ENCODE measurements around the gene SPON2.
A peak's percentile ranks its signal among the peaks of the same experiment; 100 is the strongest.

Gene SPON2

DNA sequence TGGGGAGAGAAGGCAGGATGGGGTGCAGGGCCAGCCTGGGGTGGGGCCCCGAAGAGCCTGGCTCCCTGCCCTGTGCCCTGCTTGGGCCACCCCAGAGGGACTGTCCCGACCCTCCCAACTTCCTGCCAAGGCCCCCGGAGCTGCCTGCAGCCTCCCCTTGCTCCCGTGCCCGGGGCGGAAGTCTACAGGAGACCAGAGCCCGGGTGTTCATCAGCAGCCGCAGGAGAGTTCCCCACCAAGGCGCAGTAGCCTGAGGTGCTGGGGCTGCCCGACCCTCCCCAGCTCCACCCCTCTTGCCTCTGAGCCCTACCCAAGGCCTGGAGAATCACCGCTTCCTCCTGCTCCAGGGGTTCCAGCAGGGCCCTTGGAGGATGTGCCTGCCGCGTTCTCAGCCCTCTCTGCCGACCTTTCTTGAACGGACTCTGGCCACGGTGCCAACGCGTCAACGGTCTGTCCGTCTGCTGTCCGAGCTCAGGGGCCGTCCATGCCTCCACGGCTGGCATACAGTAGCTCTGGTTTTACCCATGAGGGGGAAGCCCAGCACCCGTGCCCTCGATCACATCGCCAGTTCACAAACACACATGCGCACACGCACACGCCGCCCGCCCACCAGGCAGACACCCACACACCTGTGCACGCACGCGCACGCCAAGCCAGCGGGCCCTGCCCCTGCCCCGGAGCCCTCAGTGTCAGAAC is 36.0 kb upstream of the SPON2 start:
- no peak for DNase-seq

- DNase-seq = peak; percentile 60
These were observed 35.4 kb upstream of the SPON2 start for GRCh38 chr4:1207603-1208265.

- DNase-seq = no peak
These were observed 34.7 kb upstream of the SPON2 start for GRCh38 chr4:1207157-1207470.

GRCh38 chr4:1206299-1207156 is 34.1 kb upstream of the SPON2 start:
- DNase-seq = no peak

GRCh38 chr4:1205586-1206298 is 33.4 kb upstream of the SPON2 start:
- no peak for DNase-seq

DNA sequence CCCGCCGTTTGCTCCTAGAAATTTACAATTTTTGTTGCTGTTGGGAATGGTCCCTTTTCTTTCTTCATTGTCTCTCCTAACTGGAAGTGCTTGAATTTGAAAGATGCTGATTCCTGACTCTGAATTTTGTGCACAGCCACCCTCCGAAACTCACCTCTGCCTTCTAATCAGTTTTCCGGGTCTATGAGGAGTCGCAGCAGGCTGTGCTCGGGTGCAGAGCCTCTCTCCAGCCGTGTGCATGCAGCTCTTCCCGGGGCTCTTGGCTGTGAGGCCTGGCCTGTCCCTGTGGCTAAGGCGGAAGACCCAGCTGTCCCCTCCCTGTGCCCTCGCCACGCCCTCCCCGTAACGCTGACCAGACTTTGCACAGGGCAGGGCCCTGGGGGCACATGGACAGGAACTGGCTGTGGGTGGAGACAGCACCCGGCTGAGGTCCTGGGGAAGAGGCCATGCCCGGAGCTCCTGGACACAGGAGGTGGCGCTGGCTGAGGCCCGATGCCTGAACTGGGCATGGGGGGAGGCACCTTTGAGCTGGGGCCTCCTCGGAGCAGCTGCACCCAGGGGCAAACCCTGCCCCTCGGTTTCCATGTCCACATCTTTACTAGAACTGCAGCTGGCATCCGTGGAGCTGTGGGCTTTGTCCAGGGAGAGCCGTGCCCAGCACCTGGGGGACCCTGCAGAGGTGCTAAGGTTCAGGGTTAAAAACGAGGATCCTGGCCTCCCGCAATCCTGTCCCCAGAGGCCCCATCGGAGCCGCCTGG is 32.6 kb upstream of the SPON2 start:
- no peak for DNase-seq

DNA sequence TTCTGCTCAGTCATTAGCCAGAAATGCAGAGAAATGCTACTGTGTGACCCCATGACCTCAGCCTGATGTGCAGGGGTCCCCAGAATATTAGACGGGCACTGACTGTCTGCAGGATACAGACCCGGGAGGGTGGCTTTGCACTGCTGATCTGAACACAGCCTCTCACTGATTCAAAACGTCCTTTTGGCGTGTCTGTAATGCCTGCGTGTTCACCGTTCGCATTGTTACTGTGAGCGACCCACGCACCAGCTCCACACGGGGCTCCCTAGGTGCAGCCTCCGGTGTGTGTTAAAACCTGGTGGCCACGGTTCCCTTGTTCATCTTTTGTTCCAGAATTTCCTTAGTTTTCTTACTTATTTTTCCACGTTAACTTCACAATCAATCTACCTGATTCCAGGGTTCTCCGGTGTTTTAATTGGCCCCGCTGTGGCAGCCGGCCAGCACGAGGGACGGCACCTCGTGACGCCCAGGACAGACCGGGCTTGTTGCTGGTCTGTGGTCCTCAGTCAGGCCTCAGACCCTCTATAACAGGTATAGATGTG is 32.0 kb upstream of the SPON2 start:
- no peak for DNase-seq

DNA sequence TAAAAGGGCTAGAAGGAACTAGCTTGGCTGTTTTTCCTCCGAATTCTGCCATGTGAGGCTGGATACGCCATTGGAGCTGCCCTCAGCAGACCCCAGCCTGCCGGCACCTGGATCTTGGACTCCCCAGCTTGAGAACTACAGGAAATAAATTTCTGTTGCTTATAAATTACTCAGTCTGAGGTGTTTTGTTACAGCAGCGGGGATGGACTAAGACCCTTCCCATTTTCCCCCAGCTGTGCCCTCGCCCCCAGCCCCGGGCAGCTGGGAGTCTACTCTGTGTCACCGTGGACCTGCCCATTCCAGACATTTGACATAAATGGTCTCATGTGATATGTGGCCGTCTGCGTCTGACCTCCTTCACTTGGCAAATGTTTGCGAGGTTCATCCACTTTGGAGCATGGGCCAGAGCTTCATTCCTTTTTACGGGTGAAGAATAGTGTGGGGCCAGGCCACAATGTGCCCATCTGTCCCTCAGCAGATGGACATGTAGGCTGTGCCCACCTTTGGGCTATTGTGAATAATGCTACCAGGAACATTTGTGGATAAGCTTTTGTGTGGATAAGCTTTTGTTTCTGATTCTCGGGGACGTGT is 30.7 kb upstream of the SPON2 start:
- no peak for DNase-seq

GRCh38 chr4:1202526-1203011 is 30.2 kb upstream of the SPON2 start:
- no peak for DNase-seq

DNA sequence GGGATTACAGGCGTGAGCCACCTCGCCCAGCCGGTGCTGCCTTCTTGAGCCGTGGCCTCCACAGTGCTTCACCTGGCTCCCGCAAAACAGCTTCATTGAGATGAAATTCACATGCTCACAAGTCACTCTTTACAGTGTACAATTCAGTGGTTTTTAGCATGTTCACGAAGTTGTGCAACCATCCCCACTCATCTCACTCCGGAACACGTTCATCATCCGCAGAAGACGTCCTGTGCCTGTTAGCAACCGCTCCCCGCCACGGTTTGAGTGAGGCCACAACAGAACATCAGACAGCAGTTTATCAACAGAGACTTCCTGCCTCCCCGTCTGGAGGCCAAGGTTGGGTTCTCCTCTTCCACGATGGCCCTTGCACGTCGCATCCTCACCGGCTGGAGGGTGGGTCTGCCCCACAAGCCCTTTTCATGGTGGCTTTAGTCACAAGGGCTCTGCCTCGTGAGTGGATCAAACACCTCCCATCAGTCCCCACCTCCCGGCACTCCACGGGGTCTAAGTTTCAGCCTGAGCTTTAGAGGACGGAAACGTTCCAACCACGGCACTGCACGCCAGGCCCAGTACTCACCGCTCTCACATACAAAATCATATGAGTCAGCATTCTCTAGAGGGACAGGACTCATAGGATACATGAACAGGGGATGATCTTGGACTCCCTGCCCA is 29.6 kb upstream of the SPON2 start:
- no peak for DNase-seq

DNA sequence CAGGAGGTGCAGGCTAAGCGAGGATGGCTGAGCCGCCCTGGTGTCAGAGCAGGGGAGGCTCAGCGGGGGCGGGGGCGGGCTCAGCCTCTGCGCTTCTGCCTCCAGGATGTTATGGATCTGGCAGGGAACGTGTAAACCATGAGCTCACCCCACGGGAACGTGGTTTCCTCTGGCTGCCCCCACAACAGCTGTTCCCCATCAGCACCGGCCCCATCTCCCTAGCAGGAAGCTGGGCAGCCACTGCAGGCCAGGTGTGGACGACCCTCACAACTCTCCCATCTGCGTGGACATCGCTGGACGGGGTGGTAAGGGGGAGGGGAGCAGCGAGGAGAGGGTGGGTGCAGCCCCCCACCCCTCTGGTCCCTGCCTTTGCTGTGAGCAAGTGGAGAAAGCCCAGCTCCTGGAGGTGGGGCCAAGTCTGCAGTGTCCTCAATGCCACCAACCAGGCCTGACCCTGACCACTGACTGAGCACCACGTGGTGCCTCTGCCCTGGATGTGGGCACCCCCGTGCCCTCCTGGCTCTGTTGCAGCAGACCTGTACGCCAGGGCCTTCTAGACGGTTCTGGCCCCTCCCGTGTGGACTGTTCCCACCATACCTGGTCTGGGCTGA is 28.1 kb upstream of the SPON2 start:
- no peak for DNase-seq

DNA sequence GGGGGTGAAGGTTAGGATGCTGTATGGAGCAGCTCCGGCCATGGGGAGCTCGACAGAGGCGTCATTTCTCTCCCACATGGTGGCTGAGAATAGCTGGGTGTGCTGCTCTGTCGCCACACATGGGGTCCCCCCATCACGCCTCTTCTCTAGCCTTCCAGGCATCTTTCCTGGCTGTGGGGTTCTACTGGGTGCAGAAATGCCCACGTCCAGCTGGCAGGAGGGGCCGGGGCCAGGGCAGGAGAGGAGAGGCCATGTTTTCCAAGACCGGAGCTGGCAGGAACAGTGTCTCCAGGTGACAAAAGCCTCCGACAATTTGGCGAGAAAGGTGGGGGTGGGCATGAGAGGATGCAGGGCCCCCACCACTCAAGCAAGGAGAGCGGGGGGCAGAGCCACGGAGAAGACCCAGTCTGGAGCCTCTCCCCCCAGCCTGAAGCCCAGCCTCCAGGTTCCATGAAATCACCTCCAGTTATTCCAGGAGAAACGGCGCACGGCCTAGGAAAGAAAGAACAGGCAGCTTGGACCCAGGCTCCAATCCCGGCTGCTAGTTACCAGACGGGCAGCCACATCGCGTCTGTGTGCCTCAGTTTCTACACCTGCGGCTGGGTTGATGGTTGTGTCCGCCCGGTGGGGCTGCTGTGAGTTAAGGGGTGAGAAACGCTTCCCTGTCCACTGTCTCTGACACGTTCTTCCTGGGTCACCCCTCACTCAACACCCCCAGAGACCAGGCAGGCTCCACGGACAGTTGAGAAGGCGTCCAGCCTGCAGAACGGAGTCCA is 27.4 kb upstream of the SPON2 start:
- DNase-seq = no peak

DNA sequence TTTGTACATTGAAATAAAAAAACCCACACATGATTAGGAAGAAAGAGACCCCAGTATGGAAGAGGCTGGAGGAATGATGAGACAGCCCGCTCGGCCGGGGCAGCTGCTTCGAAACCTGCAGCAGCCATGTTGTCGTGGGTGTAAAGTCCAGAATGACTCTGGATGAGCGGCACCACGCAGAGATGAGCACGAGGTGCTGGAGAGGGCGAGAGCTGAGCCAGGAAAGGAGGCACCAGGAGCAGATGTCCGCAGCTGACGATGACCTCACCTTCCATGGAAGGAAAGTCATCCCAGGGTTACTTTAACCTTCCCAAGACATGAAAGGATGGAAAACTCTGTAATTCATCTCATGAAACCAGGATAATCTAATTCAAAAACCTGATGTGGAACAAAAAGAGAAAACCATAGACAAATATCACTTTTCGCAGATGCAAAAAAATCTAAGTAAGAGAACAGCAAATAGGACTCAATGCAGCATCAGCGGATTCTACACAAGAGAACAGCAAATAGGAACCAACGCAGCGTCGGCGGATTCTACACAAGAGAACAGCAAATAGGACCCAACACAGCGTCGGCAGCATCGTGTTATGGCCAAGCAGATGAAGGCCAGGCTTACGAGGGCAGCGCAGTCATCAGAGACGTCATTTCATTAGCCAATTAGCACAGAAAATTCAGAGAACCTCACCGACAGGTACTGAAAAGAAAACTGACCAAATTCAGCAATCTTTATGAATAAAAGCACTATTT is 25.9 kb upstream of the SPON2 start:
- DNase-seq = no peak

DNA sequence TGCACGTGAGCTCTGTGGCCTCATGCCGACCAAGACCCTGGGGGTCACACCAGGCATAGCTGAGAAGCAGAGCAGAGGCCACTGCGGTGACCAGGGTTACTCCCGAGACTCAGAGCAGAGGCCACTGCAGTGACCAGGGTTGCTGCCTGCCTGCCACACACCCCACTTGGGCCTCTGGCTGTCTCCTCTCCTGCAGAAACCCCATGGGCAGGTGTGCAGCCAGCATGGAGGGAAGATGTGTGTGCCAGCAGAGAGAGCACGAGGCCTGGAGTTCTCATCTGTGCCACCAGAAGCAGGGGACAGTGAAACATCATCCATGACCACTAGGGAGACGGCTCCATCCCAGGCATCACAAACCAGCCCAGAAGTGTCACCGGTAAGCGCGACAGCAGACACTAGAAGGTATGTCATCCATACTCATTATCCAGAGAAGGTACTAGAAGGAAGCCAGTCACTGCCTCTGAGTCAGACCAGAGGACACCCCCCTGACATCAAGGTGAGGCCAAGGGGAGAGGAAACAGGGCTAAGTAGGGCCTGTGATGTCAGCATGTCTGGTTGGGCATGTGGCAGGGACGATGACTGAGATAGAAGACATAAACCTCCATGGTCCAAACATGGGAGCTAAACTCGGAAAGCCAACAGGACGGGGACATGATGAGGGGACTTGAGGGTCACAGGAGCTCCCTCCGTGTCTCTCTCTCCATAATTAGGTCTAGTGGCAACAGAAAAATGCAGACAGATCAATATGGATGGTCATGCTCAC is 24.2 kb upstream of the SPON2 start:
- no peak for DNase-seq

DNA sequence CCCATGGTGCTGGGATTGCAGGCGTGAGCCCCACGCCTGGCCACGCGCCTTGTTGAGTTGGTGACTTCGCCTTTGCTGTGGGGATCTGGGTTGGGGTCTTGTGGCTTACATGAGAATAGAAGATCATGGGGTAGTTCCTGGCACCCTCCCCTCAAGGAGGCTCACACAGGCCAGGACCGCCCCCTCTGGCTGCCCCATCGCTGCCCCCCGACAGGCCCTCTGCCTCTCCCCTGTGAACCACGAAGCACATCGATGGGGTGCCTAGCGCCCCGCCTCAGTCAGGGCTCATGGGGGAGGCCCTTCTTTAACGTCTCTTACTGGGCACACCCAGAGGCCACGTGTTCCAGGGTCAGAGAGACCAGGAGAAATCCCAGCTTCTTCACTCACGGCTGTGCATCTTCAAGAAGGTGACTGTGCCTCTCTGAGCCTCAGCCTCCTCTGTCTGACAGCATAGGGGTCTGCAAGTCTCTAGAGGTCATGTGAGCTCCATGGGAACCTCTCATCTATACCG is 23.6 kb upstream of the SPON2 start:
- DNase-seq = no peak

GRCh38 chr4:1195109-1195671 is 22.8 kb upstream of the SPON2 start:
- DNase-seq = no peak

GRCh38 chr4:1194010-1194900 is 21.9 kb upstream of the SPON2 start:
- no peak for DNase-seq
